HG03469 (cell line): ENCODE measurements around the gene SRRM2.

ENCODE experiments used
- ATAC-seq: cut with Tn5 transposase; IDR thresholded peaks from one replicate; pipeline ENCODE4 v1.9.1; 2021; ENCODE audit warnings: mild to moderate bottlenecking, moderate library complexity, moderate number of reproducible peaks; ENCODE audit not compliant: unreplicated experiment

The SRRM2 gene

GRCh38 chr16:2737895-2738418, 14.5 kb upstream of the SRRM2 start:
- no peak for ATAC-seq

- ATAC-seq = no peak
Observed at GRCh38 chr16:2738615-2739014, 13.8 kb upstream of the SRRM2 start.

GRCh38 chr16:2739625-2740430, 12.6 kb upstream of the SRRM2 start:
- no peak for ATAC-seq

GRCh38 chr16:2740476-2740875, 12.0 kb upstream of the SRRM2 start:
- ATAC-seq = no peak

GRCh38 chr16:2741168-2741567, 11.3 kb upstream of the SRRM2 start:
- no peak for ATAC-seq

- no peak for ATAC-seq
Observed at GRCh38 chr16:2742323-2743006, 10.0 kb upstream of the SRRM2 start.

- ATAC-seq = no peak
Observed at GRCh38 chr16:2743007-2743810, 9.2 kb upstream of the SRRM2 start.

GRCh38 chr16:2744711-2745110, 7.7 kb upstream of the SRRM2 start:
- no peak for ATAC-seq

- ATAC-seq = no peak
Observed at GRCh38 chr16:2745116-2745890, 7.1 kb upstream of the SRRM2 start.

GRCh38 chr16:2745961-2746360, 6.5 kb upstream of the SRRM2 start:
- no peak for ATAC-seq

GRCh38 chr16:2748757-2749455, 3.5 kb upstream of the SRRM2 start:
- no peak for ATAC-seq

- no peak for ATAC-seq
Observed at GRCh38 chr16:2749476-2749875, 3.0 kb upstream of the SRRM2 start.

GRCh38 chr16:2749936-2750335, 2.5 kb upstream of the SRRM2 start:
- ATAC-seq = no peak

GRCh38 chr16:2751577-2752034, 832 bp upstream of the SRRM2 start:
- ATAC-seq = peak; percentile 19

GRCh38 chr16:2752850-2753732, 653 bp downstream of the SRRM2 start:
- ATAC-seq = peak; percentile 5

GRCh38 chr16:2753733-2754020, 1.2 kb downstream of the SRRM2 start:
- no peak for ATAC-seq

- no peak for ATAC-seq
Observed at GRCh38 chr16:2755158-2755557, 2.7 kb downstream of the SRRM2 start.

- ATAC-seq = no peak
Observed at GRCh38 chr16:2756288-2757015, 4.0 kb downstream of the SRRM2 start.
